ENCODE measurements around the gene ZNF184.

- TF ChIP-seq CTCF (IDR thresholded peaks at IDR 0.05; ENCODE audit: low read depth, low read length, missing input control) = no peak
- TF ChIP-seq REST (IDR thresholded peaks at IDR 0.05) = no peak
- TF ChIP-seq, protein P1, sequence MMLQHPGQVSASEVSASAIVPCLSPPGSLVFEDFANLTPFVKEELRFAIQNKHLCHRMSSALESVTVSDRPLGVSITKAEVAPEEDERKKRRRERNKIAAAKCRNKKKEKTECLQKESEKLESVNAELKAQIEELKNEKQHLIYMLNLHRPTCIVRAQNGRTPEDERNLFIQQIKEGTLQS (IDR thresholded peaks at IDR 0.05) = no peak
- no peak for TF ChIP-seq JUND (IDR thresholded peaks at IDR 0.05)
- TF ChIP-seq YY1 (IDR thresholded peaks at IDR 0.05) = no peak
- no peak for TF ChIP-seq FOXA1 (IDR thresholded peaks at IDR 0.05)
- TF ChIP-seq, protein P2, sequence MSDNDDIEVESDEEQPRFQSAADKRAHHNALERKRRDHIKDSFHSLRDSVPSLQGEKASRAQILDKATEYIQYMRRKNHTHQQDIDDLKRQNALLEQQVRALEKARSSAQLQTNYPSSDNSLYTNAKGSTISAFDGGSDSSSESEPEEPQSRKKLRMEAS (IDR thresholded peaks at IDR 0.05) = no peak
- no peak for TF ChIP-seq TAF1 (conservative IDR thresholded peaks at IDR 0.05)
Measured at GRCh38 chr6:27414996-27415395, 57.9 kb downstream of the ZNF184 start.
